Left ventricle myocardium inferior (tissue), 1 donor: ENCODE measurements around the gene DAZAP1. TPM values are rescaled to one million over a fixed set of nuclear protein-coding genes. Genes with fewer than 3 reads are reported as not detected.

Experiments
- DNase-seq: peaks from one replicate; pipeline ENCODE4 v3.0.0-alpha.2; 2020
- H3K27ac ChIP-seq: fragments of 200-600 bp; replicated peaks from 2 replicates; pipeline ENCODE4 v1.8.0; 2021
- H3K27me3 ChIP-seq: fragments of 200-600 bp; 2 replicates; pipeline ENCODE4 v1.8.0; 2021; ENCODE audit warnings: low read depth
- H3K36me3 ChIP-seq: fragments of 200-600 bp; 2 replicates; pipeline ENCODE4 v1.8.0; 2021
- H3K4me1 ChIP-seq: fragments of 200-600 bp; 2 replicates; pipeline ENCODE4 v1.8.0; 2021
- H3K4me3 ChIP-seq: fragments of 200-600 bp; 2 replicates; pipeline ENCODE4 v1.8.0; 2021; ENCODE audit warnings: mild to moderate bottlenecking, moderate library complexity
- H3K9me3 ChIP-seq: fragments of 200-600 bp; replicated peaks from 2 replicates; pipeline ENCODE4 v1.8.0; 2021
- CTCF ChIP-seq: fragments of 200-600 bp; IDR thresholded peaks from 2 replicates; pipeline ENCODE4 v1.8.0; 2021; ENCODE audit warnings: antibody characterized with exemption, mild to moderate bottlenecking, borderline replicate concordance
- intact Hi-C: fragments of 100-400 bp; cut with micrococcal nuclease; formaldehyde crosslinking; loops from one replicate; pipeline ENCODE4 v1.11.0; 2022
- total RNA-seq: library from RNA; stranded (reverse); fragmentation: NEBNext Ultra II Directional; extraction: Animal tissue kit (Norgen Biotek cat#: 25700); gene quantifications from one replicate; pipeline ENCODE4 v1.2.1, GENCODE V29; 2021
- donor health status: DM: no; HTN: yes; CAD: no; lungs with severe emphysema.

The DAZAP1 gene
- total RNA-seq, 1 donor from 2014 or later: 81.8 TPM

GRCh38 chr19:1459479-1459878 lies 52.1 kb downstream of the DAZAP1 start:
- Histone ChIP-seq H3K36me3 (peaks cover 13% of the 10 kb centered on the region), H3K9me3 (no peaks in the 10 kb centered on the region), H3K4me1 (peaks cover 24% of the 10 kb centered on the region), H3K4me3 (no peak overlapping the region), H3K27ac (no peak overlapping the region), H3K27me3 (peaks cover 50% of the 10 kb centered on the region)
- no peak for DNase-seq
- intact Hi-C loops: no loop called here
- no peak for TF ChIP-seq CTCF

GRCh38 chr19:1460033-1460995 lies 52.9 kb downstream of the DAZAP1 start:
- no peak for TF ChIP-seq CTCF
- no peak for DNase-seq
- Histone ChIP-seq H3K27ac (no peak overlapping the region), H3K36me3 (peaks cover 13% of the 10 kb centered on the region), H3K27me3 (peaks cover 49% of the 10 kb centered on the region), H3K9me3 (no peaks in the 10 kb centered on the region), H3K4me1 (peaks cover 23% of the 10 kb centered on the region), H3K4me3 (no peak overlapping the region)
- intact Hi-C loops: no loop called here

GRCh38 chr19:1461862-1462261 lies 54.5 kb downstream of the DAZAP1 start:
- no peak for TF ChIP-seq CTCF
- no peak overlapping the region for H3K4me3 ChIP-seq
- peaks cover 49% of the 10 kb centered on the region for H3K27me3 ChIP-seq
- no peaks in the 10 kb centered on the region for H3K9me3 ChIP-seq
- peaks cover 13% of the 10 kb centered on the region for H3K36me3 ChIP-seq
- intact Hi-C loops: no loop called here
- peaks cover 23% of the 10 kb centered on the region for H3K4me1 ChIP-seq
- no peak overlapping the region for H3K27ac ChIP-seq
- DNase-seq: no peak

- peaks cover 64% of the 10 kb centered on the region for H3K27me3 ChIP-seq
- H3K9me3 ChIP-seq: no peaks in the 10 kb centered on the region
- intact Hi-C loops: no loop called here
- no peak overlapping the region for H3K27ac ChIP-seq
- H3K36me3 ChIP-seq: peaks cover 8% of the 10 kb centered on the region
- DNase-seq: no peak
- peak overlapping the region; percentile 42 for H3K4me3 ChIP-seq
- TF ChIP-seq CTCF: peak; percentile 70
- H3K4me1 ChIP-seq: peaks cover 52% of the 10 kb centered on the region
Measured at GRCh38 chr19:1465191-1466016, 58.0 kb downstream of the DAZAP1 start.

GRCh38 chr19:1466018-1466460 lies 58.7 kb downstream of the DAZAP1 start:
- Histone ChIP-seq H3K4me1 (peaks cover 58% of the 10 kb centered on the region), H3K27me3 (peaks cover 71% of the 10 kb centered on the region), H3K27ac (no peak overlapping the region), H3K36me3 (peaks cover 3% of the 10 kb centered on the region), H3K4me3 (peak overlapping the region; percentile 42), H3K9me3 (no peaks in the 10 kb centered on the region)
- DNase-seq: no peak
- intact Hi-C loops: no loop called here
- TF ChIP-seq CTCF: no peak
